H9 (cell line): ENCODE results near the gene ARHGEF5. TPM values are rescaled to one million over a fixed set of nuclear protein-coding genes. Genes with fewer than 3 reads are reported as not detected.

ENCODE experiments used
- DNase-seq: peaks from one replicate; pipeline ENCODE4 v3.0.0-alpha.2; 2017
- H2AFZ ChIP-seq: one replicate; pipeline ENCODE4 v1.6.1; 2013; ENCODE audit warnings: mild to moderate bottlenecking, low read length, control low read depth, moderate library complexity
- H2AK5ac ChIP-seq: 2 replicates; pipeline ENCODE4 v1.6.1; 2013; ENCODE audit warnings: low read length, control low read depth, mixed read lengths; ENCODE audit not compliant: insufficient read length
- H2BK120ac ChIP-seq: one replicate; pipeline ENCODE4 v1.6.1; 2013; ENCODE audit warnings: low read depth, mild to moderate bottlenecking, low read length, control low read depth, inconsistent platforms; ENCODE audit not compliant: poor library complexity, severe bottlenecking
- H2BK12ac ChIP-seq: 2 replicates; pipeline ENCODE4 v1.6.1; 2013; ENCODE audit warnings: low read length, control low read depth, mixed read lengths, low read depth; ENCODE audit not compliant: insufficient read length
- H2BK15ac ChIP-seq: 2 replicates; pipeline ENCODE4 v1.6.1; 2013; ENCODE audit warnings: low read depth, low read length, control low read depth
- H2BK20ac ChIP-seq: one replicate; pipeline ENCODE4 v1.6.1; 2013; ENCODE audit warnings: low read depth, mild to moderate bottlenecking, low read length, control low read depth, inconsistent platforms; ENCODE audit not compliant: poor library complexity, severe bottlenecking
- H2BK5ac ChIP-seq: 2 replicates; pipeline ENCODE4 v1.6.1; 2013; ENCODE audit warnings: low read length, control low read depth, mixed read lengths; ENCODE audit not compliant: insufficient read length
- H3K14ac ChIP-seq: 2 replicates; pipeline ENCODE4 v1.6.1; 2013; ENCODE audit warnings: low read length, control low read depth; ENCODE audit not compliant: insufficient read depth
- H3K18ac ChIP-seq: 2 replicates; pipeline ENCODE4 v1.6.1; 2013; ENCODE audit warnings: low read depth, mild to moderate bottlenecking, mixed read lengths, low read length, control low read depth; ENCODE audit not compliant: insufficient read length
- H3K23ac ChIP-seq: 2 replicates; pipeline ENCODE4 v1.6.1; 2013; ENCODE audit warnings: low read length, control low read depth, mixed read lengths, low read depth; ENCODE audit not compliant: insufficient read length
- H3K23me2 ChIP-seq: 2 replicates; pipeline ENCODE4 v1.6.1; 2013; ENCODE audit warnings: low read depth, mild to moderate bottlenecking, mixed read lengths, low read length, control low read depth; ENCODE audit not compliant: insufficient read length, poor library complexity, severe bottlenecking
- H3K27ac ChIP-seq: 2 replicates; pipeline ENCODE4 v1.5.1; 2013; ENCODE audit warnings: low read length, control low read depth, mixed read lengths, low read depth; ENCODE audit not compliant: insufficient read length
- H3K27me3 ChIP-seq: 2 replicates; pipeline ENCODE4 v1.6.1; 2013; ENCODE audit warnings: low read length, control low read depth, inconsistent platforms; ENCODE audit not compliant: insufficient read depth
- H3K4ac ChIP-seq: 2 replicates; pipeline ENCODE4 v1.6.1; 2013; ENCODE audit warnings: low read depth, mild to moderate bottlenecking, control low read depth, inconsistent platforms, low read length, moderate library complexity
- H3K4me1 ChIP-seq: 2 replicates; pipeline ENCODE4 v1.6.1; 2013; ENCODE audit warnings: low read length, control low read depth, inconsistent platforms; ENCODE audit not compliant: insufficient read depth
- H3K4me2 ChIP-seq: 2 replicates; pipeline ENCODE4 v1.6.1; 2013; ENCODE audit warnings: low read length, control low read depth, mixed read lengths; ENCODE audit not compliant: insufficient read length, insufficient read depth
- H3K56ac ChIP-seq: 2 replicates; pipeline ENCODE4 v1.6.1; 2013; ENCODE audit warnings: low read depth, mild to moderate bottlenecking, mixed read lengths, low read length, control low read depth; ENCODE audit not compliant: insufficient read length
- H3K79me1 ChIP-seq: 2 replicates; pipeline ENCODE4 v1.6.1; 2013; ENCODE audit warnings: low read depth, mild to moderate bottlenecking, moderate library complexity, low read length, control low read depth, inconsistent platforms; ENCODE audit not compliant: insufficient read depth, poor library complexity, severe bottlenecking
- H3K79me2 ChIP-seq: 2 replicates; pipeline ENCODE4 v1.6.1; 2013; ENCODE audit warnings: low read length, control low read depth, inconsistent platforms; ENCODE audit not compliant: insufficient read depth
- H3K9ac ChIP-seq: 2 replicates; pipeline ENCODE4 v1.6.1; 2013; ENCODE audit warnings: low read length, control low read depth, mixed read lengths; ENCODE audit not compliant: insufficient read length; ENCODE audit errors: extremely low read depth
- H3K9me3 ChIP-seq: one replicate; pipeline ENCODE4 v1.6.1; 2013; ENCODE audit warnings: low read depth, low read length, inconsistent platforms; ENCODE audit not compliant: control insufficient read depth
- H3T11ph ChIP-seq: one replicate; pipeline ENCODE4 v1.6.1; 2013; ENCODE audit warnings: mild to moderate bottlenecking, low read length, control low read depth, inconsistent platforms
- H4K20me1 ChIP-seq: one replicate; pipeline ENCODE4 v1.6.1; 2013; ENCODE audit not compliant: control insufficient read depth, insufficient read length, insufficient read depth
- H4K5ac ChIP-seq: 2 replicates; pipeline ENCODE4 v1.6.1; 2013; ENCODE audit warnings: low read depth, mild to moderate bottlenecking, mixed read lengths, low read length, control low read depth; ENCODE audit not compliant: insufficient read length
- H4K8ac ChIP-seq: replicated peaks from 2 replicates; pipeline ENCODE4 v1.6.1; 2013; ENCODE audit warnings: low read length, control low read depth, mixed read lengths, low read depth; ENCODE audit not compliant: insufficient read length
- H4K91ac ChIP-seq: 2 replicates; pipeline ENCODE4 v1.6.1; 2013; ENCODE audit warnings: low read depth, mild to moderate bottlenecking, moderate library complexity, mixed read lengths, low read length, control low read depth; ENCODE audit not compliant: insufficient read length
- H3K27ac Mint-ChIP-seq, 3 experiments: 2 replicates in 2 of 3; 3 replicates in 1 of 3; pipeline ENCODE4 v1.8.0; 2020 to 2021; ENCODE audit warnings: mixed read lengths in 3 of 3, mild to moderate bottlenecking in 1 of 3, moderate library complexity in 1 of 3
- H3K27me3 Mint-ChIP-seq: 2 replicates; pipeline ENCODE4 v1.8.0; 2021; ENCODE audit warnings: low read depth, mild to moderate bottlenecking, moderate library complexity, mixed read lengths
- H3K36me3 Mint-ChIP-seq, 3 experiments: 2 replicates in 2 of 3; 3 replicates in 1 of 3; pipeline ENCODE4 v1.8.0; 2020 to 2021; ENCODE audit warnings: low read depth in 3 of 3, mixed read lengths in 3 of 3; ENCODE audit not compliant: insufficient read depth in 1 of 3
- H3K4me1 Mint-ChIP-seq, 2 experiments: 2 replicates each; pipeline ENCODE4 v1.8.0; 2020; ENCODE audit warnings: mixed read lengths in 2 of 2
- H3K4me3 Mint-ChIP-seq, 2 experiments: 2 replicates in 1 of 2; 3 replicates in 1 of 2; pipeline ENCODE4 v1.8.0; 2020 to 2021; ENCODE audit warnings: mild to moderate bottlenecking in 2 of 2, mixed read lengths in 2 of 2, moderate library complexity in 1 of 2
- H3K9me3 Mint-ChIP-seq, 2 experiments: 2 replicates in 1 of 2; 3 replicates in 1 of 2; pipeline ENCODE4 v1.8.0; 2020; ENCODE audit warnings: mild to moderate bottlenecking in 2 of 2, mixed read lengths in 2 of 2, moderate library complexity in 1 of 2
- CTCF ChIP-seq: fragments of 200-600 bp; sonication (generic); conservative IDR thresholded peaks from 3 replicates; pipeline ENCODE4 v1.8.0; 2021; ENCODE audit warnings: antibody characterized with exemption, mild to moderate bottlenecking
- total RNA-seq: library from RNA; stranded (reverse); gene quantifications from 2 replicates; pipeline ENCODE4 v1.2.1, GENCODE V29; 2021

The ARHGEF5 gene
- total RNA-seq, 1 experiment from 2014 or later, result 33.9 TPM

- Mint-ChIP-seq H3K4me3 (no peak overlapping the region), H3K4me1 (peaks cover 5 to 12% of the 10 kb centered on the region in 2 experiments), H3K27ac (no peak overlapping the region), H3K9me3 (peaks cover 9 to 12% of the 10 kb centered on the region in 2 experiments; a peak in 4 of 5 replicates), H3K27me3 (no peaks in the 10 kb centered on the region), H3K36me3 (peaks cover 0 to 20% (median 4%) of the 10 kb centered on the region in 3 experiments; a peak in 5 of 7 replicates)
- no peak overlapping the region for H3K56ac ChIP-seq
- H2BK120ac ChIP-seq, result no peak overlapping the region
- no peak for DNase-seq
- H3T11ph ChIP-seq, result no peak overlapping the region
- H3K4me2 ChIP-seq, result no peak overlapping the region
- no peak overlapping the region for H4K8ac ChIP-seq
- H3K9ac ChIP-seq, result no peak overlapping the region
- H4K20me1 ChIP-seq, result no peaks in the 10 kb centered on the region
- no peak overlapping the region for H2AK5ac ChIP-seq
- H3K27ac ChIP-seq, result no peak overlapping the region
- H4K91ac ChIP-seq, result no peak overlapping the region
- H3K79me1 ChIP-seq, result no peaks in the 10 kb centered on the region
- no peak overlapping the region for H2BK12ac ChIP-seq
- H3K23ac ChIP-seq, result no peak overlapping the region
- H3K4me1 ChIP-seq, result peaks cover 4% of the 10 kb centered on the region; the same call in 1 of the 2 replicates
- H3K4ac ChIP-seq, result no peak overlapping the region
- H3K27me3 ChIP-seq, result no peaks in the 10 kb centered on the region
- no peak overlapping the region for H2BK15ac ChIP-seq
- no peaks in the 10 kb centered on the region for H3K79me2 ChIP-seq
- H3K9me3 ChIP-seq, result no peaks in the 10 kb centered on the region
- TF ChIP-seq CTCF, result no peak
- no peak overlapping the region for H2BK20ac ChIP-seq
- no peak overlapping the region for H3K14ac ChIP-seq
- H2BK5ac ChIP-seq, result no peak overlapping the region
- H2AFZ ChIP-seq, result no peak overlapping the region
- no peak overlapping the region for H3K18ac ChIP-seq
- no peaks in the 10 kb centered on the region for H3K23me2 ChIP-seq
- H4K5ac ChIP-seq, result no peak overlapping the region
Observed at GRCh38 chr7:144415858-144416257, 60.7 kb downstream of the ARHGEF5 start.
